K562 (cell line): ENCODE measurements around the gene TRPM2. TPM values are rescaled to one million over a fixed set of nuclear protein-coding genes. Genes with fewer than 3 reads are reported as not detected.

Experiments
- ATAC-seq: fragments of 200-7000 bp; cut with Tn5 transposase; 3 replicates; pipeline ENCODE4 v1.9.1; 2020; ENCODE audit warnings: moderate library complexity
- BruUV-seq: library from RNA; stranded (reverse); fragments of 400-500 nt; replicated peaks from 2 replicates; lab custom pipeline; 2021; lab: Mats Ljungman, UMichigan
- CTCF ChIA-PET: fragments of 300-600 bp; formaldehyde crosslinking; extraction: SDS; loops from one replicate; lab custom pipeline; 2021; ENCODE audit warnings: low intra/inter-chr PET ratio; lab: Yijun Ruan, JAX
- POLR2A ChIA-PET: fragments of 300-600, 350-650 bp; sonication (Branson Sonifier 250); formaldehyde crosslinking; extraction: SDS; loops from one replicate; lab custom pipeline; 2021; ENCODE audit warnings: antibody characterized with exemption, inconsistent platforms; lab: Yijun Ruan, JAX
- DNase-seq, 4 experiments: peaks; one replicate each; pipeline versions ENCODE4 v3.0.0 to v3.0.0-alpha.2; 2011 to 2018; ENCODE audit warnings: low spot score in 3 of 4, mixed read lengths in 3 of 4; ENCODE audit errors: extremely low read depth in 1 of 4
- FAIRE-seq: peaks from 2 replicates; lab custom pipeline; 2011; peaks lifted over from hg19 to GRCh38; lab: Jason Lieb, UNC
- H2AFZ ChIP-seq: 2 replicates; pipeline ENCODE4 v1.6.0; 2011; ENCODE audit warnings: low read depth, low read length, control low read depth, inconsistent platforms
- H3K27ac ChIP-seq: fragments of 200-600 bp; 3 replicates; pipeline ENCODE4 v1.8.0; 2011; ENCODE audit warnings: low read depth, mild to moderate bottlenecking, control low read depth, inconsistent platforms, low read length, moderate library complexity, mixed read lengths; ENCODE audit errors: extremely low read depth
- H3K27me3 ChIP-seq, 2 experiments: fragments of 300-600 bp in 1 of 2; 2 replicates in 1 of 2; 3 replicates in 1 of 2; pipeline versions ENCODE4 v1.6.0 to v1.8.0; 2011; ENCODE audit warnings: inconsistent platforms in 2 of 2, low read length in 2 of 2, mild to moderate bottlenecking in 1 of 2, mixed read lengths in 1 of 2, moderate library complexity in 1 of 2; ENCODE audit not compliant: control insufficient read depth in 2 of 2, insufficient read depth in 2 of 2
- H3K36me3 ChIP-seq: fragments of 300-600 bp; 3 replicates; pipeline ENCODE4 v1.8.0; 2011; ENCODE audit warnings: mild to moderate bottlenecking, low read length, inconsistent platforms; ENCODE audit not compliant: control insufficient read depth, insufficient read depth
- H3K4me1 ChIP-seq, 2 experiments: fragments of 200-600 bp in 1 of 2; replicated peaks in 1 of 2; 2 replicates in 1 of 2; 3 replicates in 1 of 2; pipeline versions ENCODE4 v1.5.1 to v1.8.0; 2011; ENCODE audit warnings: inconsistent platforms in 2 of 2, low read length in 2 of 2, mild to moderate bottlenecking in 1 of 2, mixed read lengths in 1 of 2, moderate library complexity in 1 of 2; ENCODE audit not compliant: control insufficient read depth in 2 of 2, insufficient read depth in 2 of 2
- H3K4me2 ChIP-seq: 2 replicates; pipeline ENCODE4 v1.6.1; 2011; ENCODE audit warnings: low read length, control low read depth, inconsistent platforms, mixed read lengths; ENCODE audit not compliant: insufficient read depth
- H3K4me3 ChIP-seq: fragments of 200-600 bp; sonication (generic), shearing (Covaris generic); 2 replicates; pipeline ENCODE4 v1.5.1; 2016; ENCODE audit warnings: control low read depth, inconsistent platforms
- H3K79me2 ChIP-seq: fragments of 200-600 bp; 3 replicates; pipeline ENCODE4 v1.8.0; 2011; ENCODE audit warnings: low read length, inconsistent platforms; ENCODE audit not compliant: control insufficient read depth, insufficient read depth
- H3K9ac ChIP-seq, 2 experiments: 2 replicates each; pipeline versions ENCODE4 v1.6.0 to v1.6.1; 2011; ENCODE audit warnings: low read depth in 2 of 2, low read length in 2 of 2, control low read depth in 1 of 2, inconsistent platforms in 1 of 2, mild to moderate bottlenecking in 1 of 2, mixed read lengths in 1 of 2; ENCODE audit not compliant: insufficient read depth in 1 of 2
- H3K9me1 ChIP-seq: one replicate; pipeline ENCODE4 v1.6.0; 2011; ENCODE audit warnings: inconsistent platforms, mild to moderate bottlenecking, low read length, moderate library complexity; ENCODE audit not compliant: control insufficient read depth, insufficient read depth
- H3K9me3 ChIP-seq: replicated peaks from 2 replicates; pipeline ENCODE4 v1.5.1; 2011; ENCODE audit warnings: low read depth, low read length, inconsistent platforms; ENCODE audit not compliant: control insufficient read depth, insufficient read depth
- H4K20me1 ChIP-seq: replicated peaks from 2 replicates; pipeline ENCODE4 v1.6.1; 2011; ENCODE audit warnings: low read length, inconsistent platforms, mixed read lengths; ENCODE audit not compliant: control insufficient read depth, insufficient read depth
- ATF6 ChIP-seq: sonication (generic); formaldehyde crosslinking; IDR thresholded peaks from 2 replicates; pipeline ENCODE4 v1.4.0; 2020; ENCODE audit warnings: mild to moderate bottlenecking, missing genetic modification reagents
- BRD9 ChIP-seq: fragments of 450-650 bp; IDR thresholded peaks from 2 replicates; pipeline ENCODE4 v1.6.1; 2018; ENCODE audit warnings: low read depth; ENCODE audit not compliant: partially characterized antibody
- DACH1 ChIP-seq: fragments of 450-650 bp; IDR thresholded peaks from 2 replicates; pipeline ENCODE4 v1.6.1; 2018; ENCODE audit not compliant: partially characterized antibody
- E2F3 ChIP-seq: fragments of 250-450 bp; sonication (Bioruptor Pico); IDR thresholded peaks from 2 replicates; pipeline ENCODE4 v1.4.0; 2020; ENCODE audit warnings: mild to moderate bottlenecking
- GABPB2 ChIP-seq: fragments of 250-450 bp; sonication (Bioruptor Pico); conservative IDR thresholded peaks from 2 replicates; pipeline ENCODE4 v1.5.1; 2021; ENCODE audit warnings: mild to moderate bottlenecking
- POLR2B ChIP-seq: fragments of 450-650 bp; IDR thresholded peaks from 2 replicates; pipeline ENCODE4 v1.6.1; 2018; ENCODE audit warnings: low read depth; ENCODE audit not compliant: partially characterized antibody
- RUNX1 ChIP-seq: sonication (generic); IDR thresholded peaks from 2 replicates; pipeline ENCODE4 v1.6.1; 2016; ENCODE audit warnings: antibody characterized with exemption, low read depth
- SRF ChIP-seq, 2 experiments: fragments of 250-450, 450-650 bp in 1 of 2; sonication (Bioruptor Pico) in 1 of 2; sonication (generic) in 1 of 2; formaldehyde crosslinking; IDR thresholded peaks; 2 replicates each; pipeline versions ENCODE4 v1.5.0 to v1.5.1; 2020 to 2022; ENCODE audit warnings: mild to moderate bottlenecking in 1 of 2, missing genetic modification reagents in 1 of 2
- TARDBP ChIP-seq: fragments of 450-650 bp; IDR thresholded peaks from 2 replicates; pipeline ENCODE4 v1.6.1; 2016
- TFAM ChIP-seq: fragments of 250-450 bp; sonication (Bioruptor Pico); conservative IDR thresholded peaks from 2 replicates; pipeline ENCODE4 v1.5.0; 2021; ENCODE audit warnings: mild to moderate bottlenecking, moderate library complexity
- ZNF134 ChIP-seq: fragments of 250-450 bp; sonication (Bioruptor Pico); conservative IDR thresholded peaks from 2 replicates; pipeline ENCODE4 v1.4.0; 2020
- ZNF146 ChIP-seq: IDR thresholded peaks from one replicate; pipeline ENCODE4 v1.6.1; 2018; ENCODE audit warnings: missing compliant biosample characterization; ENCODE audit not compliant: unreplicated experiment
- WGBS: fragments of 100-300 bp; shearing (Covaris generic); methylation state at CpG from one replicate; pipeline ENCODE4 v1.1.6; 2016; ENCODE audit warnings: low coverage, mixed read lengths; ENCODE audit not compliant: insufficient coverage; ENCODE audit errors: missing lambda C conversion rate; 5-methylcytosine and 5-hydroxymethylcytosine counted together
- in situ Hi-C: fragments of 300-500 bp; cut with MboI; formaldehyde crosslinking; loops from 4 replicates; pipeline ENCODE4 v1.15.0; 2018; ENCODE audit warnings: inconsistent platforms, mixed read lengths
- intact Hi-C: fragments of 100-400 bp; cut with micrococcal nuclease; formaldehyde crosslinking; loops from 2 replicates; pipeline ENCODE4 v1.14.2; 2022
- polyA plus RNA-seq, 8 experiments: library from polyadenylated mRNA; depleted of rRNA in 4 of 8; stranded (reverse) in 5 of 8; unstranded in 3 of 8; fragments of >200 nt; fragmentation: Nextera tagmentation in 2 of 8; fragmentation: Illumina TruSeq in 1 of 8; extraction: Ambion mirVana in 2 of 8; extraction: Trizol in 1 of 8; gene quantifications; 2 replicates each; pipeline versions ENCODE4 v1.2.1 to v1.2.3, GENCODE V29; 2011 to 2014; ENCODE audit warnings: inconsistent platforms in 1 of 8, missing spikeins in 1 of 8
- total RNA-seq, 7 experiments: library from RNA; depleted of rRNA in 6 of 7; stranded (reverse); fragments of >200 nt in 6 of 7; fragmentation: Illumina TruSeq in 2 of 7; extraction: Trizol in 2 of 7; gene quantifications; 2 replicates each; pipeline versions ENCODE4 v1.2.1 to v1.2.3, GENCODE V29; 2011 to 2021; ENCODE audit warnings: low replicate concordance in 1 of 7

Gene TRPM2
- total and polyA plus RNA-seq, 9 of the 15 experiments (the other 6 are each of a cell fraction or from before 2014, with no cell fraction given), result 0.33 to 2.1 (median 0.98) TPM; not detected in 2

- Histone ChIP-seq H3K9me3 (no peaks in the 10 kb centered on the region), H2AFZ (no peak overlapping the region), H3K4me2 (no peak overlapping the region)
Measured at GRCh38 chr21:44438531-44439210, 85.2 kb downstream of the TRPM2 start.

GRCh38 chr21:44439211-44439600 is 85.8 kb downstream of the TRPM2 start:
- Histone ChIP-seq H3K4me1 (peaks cover 0 to 27% of the 10 kb centered on the region in 2 experiments; a peak in 1 of 5 replicates), H4K20me1 (0 out of 2 replicates have a peak, but pooled peaks cover 9% of the 10 kb centered on the region), H3K9me1 (no peaks in the 10 kb centered on the region), H3K4me3 (no peak overlapping the region), H3K79me2 (no peaks in the 10 kb centered on the region), H3K9me3 (no peaks in the 10 kb centered on the region), H3K9ac (no peak overlapping the region), H2AFZ (no peak overlapping the region), H3K36me3 (no peaks in the 10 kb centered on the region), H3K4me2 (no peak overlapping the region), H3K27me3 (peaks cover 12 to 91% of the 10 kb centered on the region in 2 experiments; a peak in 3 of 5 replicates), H3K27ac (no peak overlapping the region)
- in situ Hi-C loops (no loop called here), intact Hi-C loops (no loop called here)
- DNase-seq (no peak), FAIRE-seq (no peak), ATAC-seq (no peak)
- ChIA-PET POLR2A (interaction anchor here (1.0 kb wide), 1 partner anchor 17 kb away, joined by 3 read pairs; no protein-coding TSS in a partner anchor), CTCF (no interaction called here)
- 3% methylated on average over 11 of the region's 11 CpGs for WGBS
- TF ChIP-seq GABPB2 (CRISPR knock-in tag) (no peak), ATF6 (CRISPR knock-in tag) (no peak)
- BruUV-seq, result no TSS peak

More at GRCh38 chr21:44438531-44439210, 85.2 kb downstream of the TRPM2 start:
- Histone ChIP-seq H4K20me1 (0 out of 2 replicates have a peak, but pooled peaks cover 9% of the 10 kb centered on the region), H3K27me3 (peaks cover 12 to 91% of the 10 kb centered on the region in 2 experiments; a peak in 3 of 5 replicates), H3K9ac (no peak overlapping the region; a peak in 1 of 4 replicates), H3K36me3 (no peaks in the 10 kb centered on the region), H3K4me1 (peaks cover 0 to 22% of the 10 kb centered on the region in 2 experiments; a peak in 1 of 5 replicates), H3K4me3 (no peak overlapping the region), H3K27ac (no peak overlapping the region), H3K79me2 (no peaks in the 10 kb centered on the region), H3K9me1 (no peaks in the 10 kb centered on the region)
- FAIRE-seq (no peak), DNase-seq (no peak), ATAC-seq (no peak)
- in situ Hi-C loops (no loop called here), intact Hi-C loops (no loop called here)
- no TSS peak for BruUV-seq
- ChIA-PET CTCF (no interaction called here), POLR2A (interaction anchor here (0.6 to 1.6 kb wide), 5 partner anchors 10 to 367 kb away, joined by 3 to 9 read pairs (median 3); no protein-coding TSS in a partner anchor)
- TF ChIP-seq RUNX1 (no peak), SRF (CRISPR knock-in tag; IDR thresholded peaks at IDR 0.05) (no peak), POLR2B (no peak), ZNF134 (CRISPR knock-in tag) (no peak), BRD9 (no peak), TFAM (CRISPR knock-in tag) (no peak), ZNF146 (no peak), DACH1 (no peak), TARDBP (no peak), E2F3 (CRISPR knock-in tag) (no peak)
- 8% methylated on average over 28 of the region's 34 CpGs for WGBS
